ENCODE measurements around the gene LAMA5. TPM values are rescaled to one million over a fixed set of nuclear protein-coding genes. Genes with fewer than 3 reads are reported as not detected.

LAMA5 gene
- total and polyA plus RNA-seq, 2 experiments from 2014 or later: 201 to 298 TPM

GRCh38 chr20:62332421-62332820, 34.7 kb downstream of the LAMA5 start:
- no peak overlapping the region for H3K27ac ChIP-seq (ENCODE audit: low read depth)
- Mint-ChIP-seq H3K4me3 (no peak overlapping the region), H3K27ac (no peak overlapping the region), H3K36me3 (ENCODE audit: low read depth) (peaks cover 40% of the 10 kb centered on the region), H3K27me3 (ENCODE audit: insufficient read depth, low read depth, poor library complexity) (peaks cover 12% of the 10 kb centered on the region), H3K4me1 (no peaks in the 10 kb centered on the region), H3K9me3 (no peaks in the 10 kb centered on the region)
- no peaks in the 10 kb centered on the region for H3F3A ChIP-seq (replicated peaks; ENCODE audit: low read depth)
- H3K27me3 ChIP-seq (ENCODE audit: insufficient read depth): no peaks in the 10 kb centered on the region
- H3K9me2 ChIP-seq (ENCODE audit: insufficient read depth): no peaks in the 10 kb centered on the region
- no peak overlapping the region for H3K4me2 ChIP-seq
- no peak overlapping the region for H2AFZ ChIP-seq
- H3K36me3 ChIP-seq (ENCODE audit: insufficient read depth): peaks cover 17% of the 10 kb centered on the region
- no peaks in the 10 kb centered on the region for H3K79me2 ChIP-seq (replicated peaks; ENCODE audit: insufficient read depth)
- TF ChIP-seq, protein P1, sequence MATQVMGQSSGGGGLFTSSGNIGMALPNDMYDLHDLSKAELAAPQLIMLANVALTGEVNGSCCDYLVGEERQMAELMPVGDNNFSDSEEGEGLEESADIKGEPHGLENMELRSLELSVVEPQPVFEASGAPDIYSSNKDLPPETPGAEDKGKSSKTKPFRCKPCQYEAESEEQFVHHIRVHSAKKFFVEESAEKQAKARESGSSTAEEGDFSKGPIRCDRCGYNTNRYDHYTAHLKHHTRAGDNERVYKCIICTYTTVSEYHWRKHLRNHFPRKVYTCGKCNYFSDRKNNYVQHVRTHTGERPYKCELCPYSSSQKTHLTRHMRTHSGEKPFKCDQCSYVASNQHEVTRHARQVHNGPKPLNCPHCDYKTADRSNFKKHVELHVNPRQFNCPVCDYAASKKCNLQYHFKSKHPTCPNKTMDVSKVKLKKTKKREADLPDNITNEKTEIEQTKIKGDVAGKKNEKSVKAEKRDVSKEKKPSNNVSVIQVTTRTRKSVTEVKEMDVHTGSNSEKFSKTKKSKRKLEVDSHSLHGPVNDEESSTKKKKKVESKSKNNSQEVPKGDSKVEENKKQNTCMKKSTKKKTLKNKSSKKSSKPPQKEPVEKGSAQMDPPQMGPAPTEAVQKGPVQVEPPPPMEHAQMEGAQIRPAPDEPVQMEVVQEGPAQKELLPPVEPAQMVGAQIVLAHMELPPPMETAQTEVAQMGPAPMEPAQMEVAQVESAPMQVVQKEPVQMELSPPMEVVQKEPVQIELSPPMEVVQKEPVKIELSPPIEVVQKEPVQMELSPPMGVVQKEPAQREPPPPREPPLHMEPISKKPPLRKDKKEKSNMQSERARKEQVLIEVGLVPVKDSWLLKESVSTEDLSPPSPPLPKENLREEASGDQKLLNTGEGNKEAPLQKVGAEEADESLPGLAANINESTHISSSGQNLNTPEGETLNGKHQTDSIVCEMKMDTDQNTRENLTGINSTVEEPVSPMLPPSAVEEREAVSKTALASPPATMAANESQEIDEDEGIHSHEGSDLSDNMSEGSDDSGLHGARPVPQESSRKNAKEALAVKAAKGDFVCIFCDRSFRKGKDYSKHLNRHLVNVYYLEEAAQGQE (IDR thresholded peaks at IDR 0.05; ENCODE audit: unreplicated experiment): no peak
- TF ChIP-seq, protein P2, sequence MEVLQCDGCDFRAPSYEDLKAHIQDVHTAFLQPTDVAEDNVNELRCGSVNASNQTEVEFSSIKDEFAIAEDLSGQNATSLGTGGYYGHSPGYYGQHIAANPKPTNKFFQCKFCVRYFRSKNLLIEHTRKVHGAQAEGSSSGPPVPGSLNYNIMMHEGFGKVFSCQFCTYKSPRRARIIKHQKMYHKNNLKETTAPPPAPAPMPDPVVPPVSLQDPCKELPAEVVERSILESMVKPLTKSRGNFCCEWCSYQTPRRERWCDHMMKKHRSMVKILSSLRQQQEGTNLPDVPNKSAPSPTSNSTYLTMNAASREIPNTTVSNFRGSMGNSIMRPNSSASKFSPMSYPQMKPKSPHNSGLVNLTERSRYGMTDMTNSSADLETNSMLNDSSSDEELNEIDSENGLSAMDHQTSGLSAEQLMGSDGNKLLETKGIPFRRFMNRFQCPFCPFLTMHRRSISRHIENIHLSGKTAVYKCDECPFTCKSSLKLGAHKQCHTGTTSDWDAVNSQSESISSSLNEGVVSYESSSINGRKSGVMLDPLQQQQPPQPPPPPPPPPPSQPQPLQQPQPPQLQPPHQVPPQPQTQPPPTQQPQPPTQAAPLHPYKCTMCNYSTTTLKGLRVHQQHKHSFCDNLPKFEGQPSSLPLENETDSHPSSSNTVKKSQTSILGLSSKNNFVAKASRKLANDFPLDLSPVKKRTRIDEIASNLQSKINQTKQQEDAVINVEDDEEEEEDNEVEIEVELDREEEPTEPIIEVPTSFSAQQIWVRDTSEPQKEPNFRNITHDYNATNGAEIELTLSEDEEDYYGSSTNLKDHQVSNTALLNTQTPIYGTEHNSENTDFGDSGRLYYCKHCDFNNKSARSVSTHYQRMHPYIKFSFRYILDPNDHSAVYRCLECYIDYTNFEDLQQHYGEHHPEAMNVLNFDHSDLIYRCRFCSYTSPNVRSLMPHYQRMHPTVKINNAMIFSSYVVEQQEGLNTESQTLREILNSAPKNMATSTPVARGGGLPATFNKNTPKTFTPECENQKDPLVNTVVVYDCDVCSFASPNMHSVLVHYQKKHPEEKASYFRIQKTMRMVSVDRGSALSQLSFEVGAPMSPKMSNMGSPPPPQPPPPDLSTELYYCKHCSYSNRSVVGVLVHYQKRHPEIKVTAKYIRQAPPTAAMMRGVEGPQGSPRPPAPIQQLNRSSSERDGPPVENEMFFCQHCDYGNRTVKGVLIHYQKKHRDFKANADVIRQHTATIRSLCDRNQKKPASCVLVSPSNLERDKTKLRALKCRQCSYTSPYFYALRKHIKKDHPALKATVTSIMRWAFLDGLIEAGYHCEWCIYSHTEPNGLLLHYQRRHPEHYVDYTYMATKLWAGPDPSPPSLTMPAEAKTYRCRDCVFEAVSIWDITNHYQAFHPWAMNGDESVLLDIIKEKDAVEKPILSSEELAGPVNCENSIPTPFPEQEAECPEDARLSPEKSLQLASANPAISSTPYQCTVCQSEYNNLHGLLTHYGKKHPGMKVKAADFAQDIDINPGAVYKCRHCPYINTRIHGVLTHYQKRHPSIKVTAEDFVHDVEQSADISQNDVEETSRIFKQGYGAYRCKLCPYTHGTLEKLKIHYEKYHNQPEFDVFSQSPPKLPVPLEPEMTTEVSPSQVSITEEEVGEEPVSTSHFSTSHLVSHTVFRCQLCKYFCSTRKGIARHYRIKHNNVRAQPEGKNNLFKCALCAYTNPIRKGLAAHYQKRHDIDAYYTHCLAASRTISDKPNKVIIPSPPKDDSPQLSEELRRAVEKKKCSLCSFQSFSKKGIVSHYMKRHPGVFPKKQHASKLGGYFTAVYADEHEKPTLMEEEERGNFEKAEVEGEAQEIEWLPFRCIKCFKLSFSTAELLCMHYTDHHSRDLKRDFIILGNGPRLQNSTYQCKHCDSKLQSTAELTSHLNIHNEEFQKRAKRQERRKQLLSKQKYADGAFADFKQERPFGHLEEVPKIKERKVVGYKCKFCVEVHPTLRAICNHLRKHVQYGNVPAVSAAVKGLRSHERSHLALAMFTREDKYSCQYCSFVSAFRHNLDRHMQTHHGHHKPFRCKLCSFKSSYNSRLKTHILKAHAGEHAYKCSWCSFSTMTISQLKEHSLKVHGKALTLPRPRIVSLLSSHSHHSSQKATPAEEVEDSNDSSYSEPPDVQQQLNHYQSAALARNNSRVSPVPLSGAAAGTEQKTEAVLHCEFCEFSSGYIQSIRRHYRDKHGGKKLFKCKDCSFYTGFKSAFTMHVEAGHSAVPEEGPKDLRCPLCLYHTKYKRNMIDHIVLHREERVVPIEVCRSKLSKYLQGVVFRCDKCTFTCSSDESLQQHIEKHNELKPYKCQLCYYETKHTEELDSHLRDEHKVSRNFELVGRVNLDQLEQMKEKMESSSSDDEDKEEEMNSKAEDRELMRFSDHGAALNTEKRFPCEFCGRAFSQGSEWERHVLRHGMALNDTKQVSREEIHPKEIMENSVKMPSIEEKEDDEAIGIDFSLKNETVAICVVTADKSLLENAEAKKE (CRISPR knock-in tag; IDR thresholded peaks at IDR 0.05): no peak
- no peaks in the 10 kb centered on the region for H3K4me1 ChIP-seq (ENCODE audit: insufficient read depth)
- DNase-seq (ENCODE audit: low spot score) (no peak), ATAC-seq (no peak)
- H3K4me3 ChIP-seq: no peak overlapping the region
- no peaks in the 10 kb centered on the region for H4K20me1 ChIP-seq (replicated peaks; ENCODE audit: insufficient read depth)

Measured in GM23338 (cell line).